PC-3 (cell line): Measurements from ENCODE around the gene PLCB2. TPM values are rescaled to one million over a fixed set of nuclear protein-coding genes. Genes with fewer than 3 reads are reported as not detected.

Experiments used
- ATAC-seq: fragments of 200-7000 bp; cut with Tn5 transposase; 2 replicates; pipeline ENCODE4 v1.9.1; 2020; ENCODE audit warnings: mild to moderate bottlenecking, moderate library complexity
- BruUV-seq: library from RNA; stranded (reverse); fragments of 400-500 nt; replicated peaks from 2 replicates; lab custom pipeline; 2021; lab: Mats Ljungman, UMichigan
- CTCF ChIA-PET: fragments of 300-600 bp; sonication (Branson Sonifier 250); formaldehyde crosslinking; loops from one replicate; lab custom pipeline; 2022; ENCODE audit warnings: antibody characterized with exemption; lab: Charles Lee
- POLR2A ChIA-PET: fragments of 300-600 bp; sonication (Branson Sonifier 250); formaldehyde crosslinking; loops from one replicate; lab custom pipeline; 2022; ENCODE audit warnings: antibody characterized with exemption; ENCODE audit not compliant: unreplicated experiment; lab: Charles Lee
- DNase-seq: peaks from one replicate; pipeline ENCODE4 v3.0.0-alpha.2; 2015
- H2AFZ ChIP-seq: fragments of 300-600 bp; sonication (generic); 2 replicates; pipeline ENCODE4 v1.6.0; 2016; ENCODE audit warnings: antibody characterized with exemption, low read length
- H3F3A ChIP-seq: fragments of 300-600 bp; sonication (generic); one replicate; pipeline ENCODE4 v1.6.0; 2017; ENCODE audit warnings: antibody characterized with exemption, low read length, control low read depth, mild to moderate bottlenecking; ENCODE audit not compliant: unreplicated experiment
- H3K27ac ChIP-seq: fragments of 300-600 bp; sonication (generic); 2 replicates; pipeline ENCODE4 v1.5.1; 2016; ENCODE audit warnings: mild to moderate bottlenecking, low read length
- H3K27me3 ChIP-seq: fragments of 300-600 bp; sonication (generic); 2 replicates; pipeline ENCODE4 v1.6.1; 2016; ENCODE audit warnings: low read length, mixed read lengths
- H3K36me3 ChIP-seq: fragments of 300-600 bp; sonication (generic); 2 replicates; pipeline ENCODE4 v1.6.1; 2016; ENCODE audit warnings: low read depth, mixed run types, low read length, mixed read lengths
- H3K4me1 ChIP-seq: fragments of 300-600 bp; sonication (generic); 2 replicates; pipeline ENCODE4 v1.5.1; 2016; ENCODE audit warnings: low read length; ENCODE audit not compliant: insufficient read depth
- H3K4me2 ChIP-seq: fragments of 300-600 bp; sonication (generic); 2 replicates; pipeline ENCODE4 v1.6.0; 2016; ENCODE audit warnings: low read length
- H3K4me3 ChIP-seq: fragments of 300-600 bp; sonication (generic); 2 replicates; pipeline ENCODE4 v1.5.1; 2016; ENCODE audit warnings: mild to moderate bottlenecking, low read length, mixed read lengths
- H3K79me2 ChIP-seq: fragments of 300-600 bp; sonication (generic); 2 replicates; pipeline ENCODE4 v1.6.1; 2017; ENCODE audit warnings: low read length, mixed read lengths
- H3K9ac ChIP-seq: fragments of 300-600 bp; sonication (generic); 2 replicates; pipeline ENCODE4 v1.6.0; 2016; ENCODE audit warnings: mild to moderate bottlenecking, low read length
- H3K9me2 ChIP-seq: fragments of 300-600 bp; sonication (generic); replicated peaks from 2 replicates; pipeline ENCODE4 v1.6.1; 2016; ENCODE audit warnings: mixed run types, low read length, mixed read lengths
- H3K9me3 ChIP-seq: fragments of 300-600 bp; sonication (generic); 2 replicates; pipeline ENCODE4 v1.6.1; 2016; ENCODE audit warnings: low read length, mixed read lengths
- H4K20me1 ChIP-seq: fragments of 300-600 bp; sonication (generic); 2 replicates; pipeline ENCODE4 v1.6.1; 2016; ENCODE audit warnings: low read length, mixed read lengths
- CTCF ChIP-seq: fragments of 300-600 bp; sonication (generic); conservative IDR thresholded peaks from 2 replicates; pipeline ENCODE4 v1.5.1; 2017; ENCODE audit warnings: antibody characterized with exemption, low read depth, mild to moderate bottlenecking, low read length
- EZH2 ChIP-seq: fragments of 300-600 bp; sonication (generic); IDR thresholded peaks from one replicate; pipeline ENCODE4 v1.6.1; 2017; ENCODE audit warnings: antibody characterized with exemption, mild to moderate bottlenecking, low read length; ENCODE audit not compliant: unreplicated experiment
- EZH2phosphoT487 ChIP-seq: fragments of 300-600 bp; sonication (generic); IDR thresholded peaks from 2 replicates; pipeline ENCODE4 v1.6.1; 2018; ENCODE audit warnings: mild to moderate bottlenecking, antibody characterized with exemption, low read length, borderline replicate concordance
- intact Hi-C: fragments of 100-400 bp; cut with micrococcal nuclease; formaldehyde crosslinking; loops from 2 replicates; pipeline ENCODE4 v1.9.0; 2023
- total RNA-seq: library from RNA; depleted of rRNA; stranded (reverse); fragments of >200 nt; gene quantifications from 2 replicates; pipeline ENCODE4 v1.2.3, GENCODE V29; 2014

Gene PLCB2
- total RNA-seq, 1 experiment from 2014 or later: 3.2 TPM

GRCh38 chr15:40287968-40288367 lies 19.8 kb downstream of the PLCB2 start:
- DNase-seq: no peak
- Histone ChIP-seq H3F3A (no peaks in the 10 kb centered on the region), H3K79me2 (no peaks in the 10 kb centered on the region), H3K9me3 (no peaks in the 10 kb centered on the region), H3K4me3 (no peak overlapping the region), H4K20me1 (no peaks in the 10 kb centered on the region), H3K9me2 (no peaks in the 10 kb centered on the region), H3K36me3 (no peaks in the 10 kb centered on the region), H3K9ac (no peak overlapping the region), H3K4me2 (no peak overlapping the region), H3K27ac (no peak overlapping the region), H3K4me1 (no peaks in the 10 kb centered on the region; the same call in 1 of the 2 replicates), H3K27me3 (no peaks in the 10 kb centered on the region), H2AFZ (no peak overlapping the region)
- ChIA-PET POLR2A (no interaction called here), CTCF (no interaction called here)
- no TSS peak for BruUV-seq
- no peak for ATAC-seq
- intact Hi-C loops: no loop called here
- TF ChIP-seq EZH2phosphoT487 (no peak), EZH2 (no peak), CTCF (no peak)

- Histone ChIP-seq H3K4me3 (no peak overlapping the region), H3K27ac (no peak overlapping the region), H3K9me2 (no peaks in the 10 kb centered on the region), H3K4me2 (no peak overlapping the region), H2AFZ (no peak overlapping the region), H3K9ac (no peak overlapping the region), H3K9me3 (no peaks in the 10 kb centered on the region), H4K20me1 (no peaks in the 10 kb centered on the region), H3K36me3 (no peaks in the 10 kb centered on the region), H3F3A (no peaks in the 10 kb centered on the region), H3K4me1 (no peaks in the 10 kb centered on the region; the same call in 1 of the 2 replicates), H3K79me2 (no peaks in the 10 kb centered on the region), H3K27me3 (no peaks in the 10 kb centered on the region)
- ChIA-PET POLR2A (no interaction called here), CTCF (no interaction called here)
- ATAC-seq (no peak), DNase-seq (no peak)
- no peak for TF ChIP-seq CTCF
- TF ChIP-seq EZH2: no peak
- TF ChIP-seq EZH2phosphoT487: no peak
- no TSS peak for BruUV-seq
- intact Hi-C loops: no loop called here
These were observed 20.2 kb downstream of the PLCB2 start for GRCh38 chr15:40287505-40287904.

GRCh38 chr15:40286794-40287193 lies 20.9 kb downstream of the PLCB2 start:
- intact Hi-C loops: no loop called here
- no peaks in the 10 kb centered on the region for H3K79me2 ChIP-seq
- ATAC-seq (no peak), DNase-seq (no peak)
- no peaks in the 10 kb centered on the region for H3K9me3 ChIP-seq
- H3K9ac ChIP-seq: no peak overlapping the region
- H3K36me3 ChIP-seq: no peaks in the 10 kb centered on the region
- no peaks in the 10 kb centered on the region for H3F3A ChIP-seq
- H3K4me3 ChIP-seq: no peak overlapping the region
- no peak overlapping the region for H2AFZ ChIP-seq
- H3K4me2 ChIP-seq: no peak overlapping the region
- no peaks in the 10 kb centered on the region for H3K27me3 ChIP-seq
- no peaks in the 10 kb centered on the region for H3K9me2 ChIP-seq
- ChIA-PET CTCF (no interaction called here), POLR2A (no interaction called here)
- TF ChIP-seq CTCF (no peak), EZH2phosphoT487 (no peak), EZH2 (no peak)
- BruUV-seq: no TSS peak
- H4K20me1 ChIP-seq: no peaks in the 10 kb centered on the region
- H3K4me1 ChIP-seq: no peaks in the 10 kb centered on the region; the same call in 1 of the 2 replicates
- no peak overlapping the region for H3K27ac ChIP-seq
